NCI-H82 treated with DMSO at 0.1 percent for 48 hours (cell line): ENCODE measurements around the gene SCARB1.

Source experiments
- DNase-seq: peaks from one replicate; lab custom pipeline; 2025; ENCODE audit not compliant: unreplicated experiment; lab: John Stamatoyannopoulos, UW

The SCARB1 gene

GRCh38 chr12:124865728-124866127 lies 2.1 kb upstream of the SCARB1 start:
- DNase-seq, result no peak

GRCh38 chr12:124864326-124864752 lies 675 bp upstream of the SCARB1 start:
- no peak for DNase-seq

DNA sequence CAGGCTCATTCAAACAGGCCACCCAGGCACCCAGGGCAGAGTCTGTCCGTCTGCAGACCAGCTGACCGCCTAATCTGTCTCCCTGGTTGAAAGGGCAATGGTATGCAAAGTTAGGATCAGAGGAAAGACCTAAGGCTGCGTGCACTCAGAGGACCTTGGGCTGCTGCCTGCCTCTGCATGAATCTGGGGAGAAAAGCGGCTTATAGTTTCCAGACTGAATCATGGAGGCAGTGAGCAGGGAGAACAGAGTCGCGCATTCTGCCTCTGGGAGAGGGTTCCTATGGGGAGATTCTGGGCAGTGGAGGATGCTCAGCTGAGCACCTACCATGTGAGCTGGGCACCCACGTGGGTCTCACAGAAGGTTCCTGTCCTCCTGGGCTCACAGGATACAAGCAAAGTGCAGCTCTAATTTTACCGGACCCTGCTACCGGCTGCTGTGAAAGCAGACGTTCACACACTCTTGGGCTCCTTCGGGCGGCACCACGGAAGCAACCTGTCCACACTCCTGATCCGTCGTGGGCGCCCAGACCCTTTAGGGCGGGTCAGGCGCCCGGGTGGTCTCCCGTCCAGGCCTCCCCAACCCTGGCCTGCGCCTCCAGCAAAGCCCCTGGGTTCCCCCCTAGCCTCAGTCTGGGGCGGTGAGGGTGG lies 772 bp downstream of the SCARB1 start:
- peak; percentile 50 for DNase-seq

DNA sequence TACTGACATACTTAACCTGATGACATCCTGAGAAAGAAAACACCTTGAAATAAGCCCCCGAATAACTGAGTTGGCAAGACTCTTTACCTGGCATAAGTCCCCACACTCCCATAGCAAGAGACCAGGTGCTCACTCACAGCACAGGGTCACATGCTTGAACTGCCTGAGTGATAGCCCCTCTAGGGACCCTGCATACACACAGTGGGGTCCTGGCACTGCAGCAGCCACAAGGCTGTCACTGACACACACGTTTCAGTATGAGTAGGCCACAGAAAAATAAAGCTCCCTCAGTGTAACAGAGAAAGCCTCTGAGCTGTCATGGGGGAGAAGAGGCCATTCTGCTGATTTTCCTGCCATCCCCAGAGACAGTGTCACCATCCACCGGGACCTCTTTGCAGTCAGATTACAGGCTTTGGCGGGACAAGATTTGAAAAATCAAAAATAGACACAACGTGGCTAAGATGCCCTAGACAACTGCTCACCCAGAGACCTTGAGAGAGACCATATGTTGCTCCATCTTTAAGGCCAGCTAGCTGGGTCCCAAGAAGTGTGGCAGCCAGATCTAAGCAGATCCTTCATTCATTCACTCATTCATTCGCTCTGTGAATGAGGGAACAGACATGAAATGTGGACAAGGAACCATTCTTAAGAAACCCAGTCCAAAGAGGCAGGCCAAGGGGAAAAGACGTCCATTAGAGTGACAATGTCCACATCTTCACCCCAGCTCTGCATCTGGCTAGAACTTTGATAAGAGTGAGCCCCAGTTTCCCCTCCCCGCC lies 1.6 kb downstream of the SCARB1 start:
- DNase-seq, result no peak

DNA sequence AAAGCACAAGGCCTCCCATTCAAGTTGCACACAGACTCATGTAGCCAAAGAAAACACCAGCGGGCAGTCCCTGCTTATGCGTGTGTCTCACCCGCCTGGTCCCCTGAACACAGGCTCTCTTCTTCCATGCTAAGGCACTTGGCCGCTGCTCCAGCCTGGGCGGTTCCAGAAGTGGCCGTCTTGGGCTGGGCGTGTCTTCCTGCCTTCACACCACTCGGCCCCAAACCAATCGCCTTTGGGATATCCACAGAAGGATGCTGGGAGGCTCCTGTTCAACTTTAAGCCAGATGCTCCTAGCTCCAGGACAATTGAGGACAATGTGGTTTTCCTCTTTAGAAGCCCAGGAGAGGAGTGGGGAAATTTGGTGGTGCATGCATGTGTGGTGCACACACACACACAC lies 2.2 kb downstream of the SCARB1 start:
- DNase-seq, result no peak

GRCh38 chr12:124857921-124858461 lies 5.7 kb downstream of the SCARB1 start:
- no peak for DNase-seq

DNA sequence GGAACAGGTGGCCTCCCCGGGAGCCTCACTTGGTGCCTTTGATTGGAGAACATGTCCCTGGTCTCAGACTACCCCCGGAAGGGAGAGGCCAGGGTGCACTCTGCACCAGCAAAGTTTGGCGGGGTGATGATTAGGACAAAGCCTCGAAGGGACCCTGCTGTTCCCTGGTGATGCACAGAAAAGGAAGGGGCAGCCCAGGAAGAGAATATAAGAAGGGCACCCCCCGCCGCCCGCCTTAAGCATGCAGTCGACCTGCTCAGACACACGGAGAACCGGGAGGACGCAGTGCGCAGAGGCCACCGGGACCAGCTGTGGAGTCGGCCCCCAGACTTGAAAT lies 6.9 kb downstream of the SCARB1 start:
- no peak for DNase-seq

DNA sequence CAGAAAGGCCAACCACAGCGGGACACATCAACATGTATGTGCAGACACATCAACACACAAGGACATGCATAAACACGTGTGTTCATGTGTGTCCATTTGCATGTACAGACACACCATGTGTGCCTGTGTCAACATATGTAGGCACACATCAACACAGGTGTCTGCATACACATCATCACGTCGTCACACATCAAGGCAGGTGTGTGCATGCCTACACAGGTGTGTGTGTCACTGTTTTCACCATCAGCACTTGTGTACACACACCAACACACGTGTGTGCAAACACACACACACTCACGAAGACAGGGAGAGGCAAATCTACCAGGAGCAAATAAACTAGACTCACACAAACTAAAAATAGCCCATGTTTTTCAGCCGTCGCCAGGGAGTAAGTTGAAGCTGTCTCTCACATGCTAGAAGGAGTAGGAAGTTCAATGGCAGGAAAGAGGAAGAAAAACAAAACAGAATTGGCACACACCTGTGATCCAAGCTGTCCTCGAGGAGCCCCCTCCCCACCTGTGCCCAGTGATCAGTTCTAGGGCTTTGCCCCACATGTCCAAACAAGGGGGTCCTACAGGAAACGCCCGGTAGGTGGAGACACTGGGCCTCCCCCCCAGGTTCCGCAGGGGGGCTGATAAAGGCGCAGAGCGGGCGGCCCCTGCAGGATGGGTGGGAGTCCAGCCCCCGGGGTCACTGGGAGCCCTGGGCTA lies 7.4 kb downstream of the SCARB1 start:
- no peak for DNase-seq

GRCh38 chr12:124855275-124855957 lies 8.2 kb downstream of the SCARB1 start:
- DNase-seq, result no peak

DNA sequence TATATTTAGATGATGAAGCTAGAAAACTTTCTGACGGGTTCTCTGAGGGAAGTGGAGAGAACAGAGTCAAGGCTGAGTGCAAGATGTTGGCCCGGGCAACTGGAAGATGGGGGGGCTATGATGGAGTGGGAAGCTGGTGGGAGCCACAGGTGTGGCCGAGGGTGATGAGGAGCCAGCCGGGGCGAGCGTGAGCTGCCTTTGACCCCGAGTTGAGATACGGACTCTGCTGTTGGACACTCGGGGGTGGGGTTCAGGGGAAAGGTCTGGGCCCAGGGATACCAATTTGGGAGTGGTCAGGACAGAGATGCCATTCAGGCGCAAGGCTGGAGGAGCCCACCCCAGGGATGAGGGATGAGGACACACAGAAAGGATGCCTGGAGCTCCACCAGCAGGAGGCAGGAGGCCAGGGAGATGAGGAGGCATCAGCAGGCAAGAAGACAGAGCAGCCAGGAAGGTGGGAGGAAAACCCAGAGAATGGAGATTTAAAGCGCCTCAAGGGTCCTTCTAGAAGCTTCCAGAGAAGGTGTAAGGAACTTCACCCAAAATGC lies 9.0 kb downstream of the SCARB1 start:
- DNase-seq, result no peak

- no peak for DNase-seq
These were observed 9.7 kb downstream of the SCARB1 start for GRCh38 chr12:124853781-124854636.

- no peak for DNase-seq
These were observed 10.7 kb downstream of the SCARB1 start for GRCh38 chr12:124852911-124853427.

DNA sequence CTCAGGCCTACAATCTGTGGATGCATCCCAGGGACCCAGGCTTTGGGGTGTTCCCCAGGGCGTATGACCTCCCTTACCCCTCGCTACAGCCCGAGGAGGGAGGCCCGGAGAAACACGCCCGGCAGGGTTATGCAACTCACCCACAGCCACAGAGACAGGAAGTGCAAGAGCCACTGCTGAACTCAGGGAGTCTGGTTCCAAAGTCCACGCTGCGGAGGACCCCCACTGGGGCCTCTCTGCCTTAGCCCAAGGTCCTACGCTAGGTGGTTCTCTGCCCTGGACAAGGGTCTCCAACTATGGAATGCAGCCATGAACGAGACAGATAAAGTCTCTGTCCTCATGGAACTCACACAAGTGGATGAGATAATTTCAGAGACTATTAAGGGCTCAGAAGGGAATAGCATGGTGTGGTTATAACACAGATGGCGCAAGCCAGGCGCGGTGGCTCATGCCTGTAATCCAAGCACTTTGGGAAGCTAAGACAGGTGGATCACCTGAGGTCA lies 11.3 kb downstream of the SCARB1 start:
- no peak for DNase-seq

- DNase-seq, result no peak
These were observed 12.3 kb downstream of the SCARB1 start for GRCh38 chr12:124851342-124851741.

DNA sequence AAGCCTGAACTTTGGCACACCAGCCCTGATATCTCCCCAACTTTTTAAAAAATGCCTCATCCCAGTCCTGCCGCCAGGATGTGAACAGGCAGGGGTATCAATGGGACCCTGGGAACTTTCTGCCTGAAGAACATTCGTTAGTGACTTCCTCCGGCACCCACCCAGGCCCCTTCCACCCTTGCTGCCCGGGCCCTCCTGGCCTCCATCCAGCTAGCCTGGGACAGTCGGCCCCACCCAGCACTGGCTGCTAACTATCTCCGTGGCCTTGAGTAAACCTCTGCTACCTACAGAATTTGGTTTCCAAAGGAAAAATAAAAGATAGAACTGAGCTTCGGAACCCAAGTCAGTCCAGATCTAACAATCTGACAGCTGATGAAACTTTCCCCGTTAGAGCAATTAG lies 14.3 kb downstream of the SCARB1 start:
- no peak for DNase-seq

GRCh38 chr12:124848621-124849380 lies 14.9 kb downstream of the SCARB1 start:
- no peak for DNase-seq

DNA sequence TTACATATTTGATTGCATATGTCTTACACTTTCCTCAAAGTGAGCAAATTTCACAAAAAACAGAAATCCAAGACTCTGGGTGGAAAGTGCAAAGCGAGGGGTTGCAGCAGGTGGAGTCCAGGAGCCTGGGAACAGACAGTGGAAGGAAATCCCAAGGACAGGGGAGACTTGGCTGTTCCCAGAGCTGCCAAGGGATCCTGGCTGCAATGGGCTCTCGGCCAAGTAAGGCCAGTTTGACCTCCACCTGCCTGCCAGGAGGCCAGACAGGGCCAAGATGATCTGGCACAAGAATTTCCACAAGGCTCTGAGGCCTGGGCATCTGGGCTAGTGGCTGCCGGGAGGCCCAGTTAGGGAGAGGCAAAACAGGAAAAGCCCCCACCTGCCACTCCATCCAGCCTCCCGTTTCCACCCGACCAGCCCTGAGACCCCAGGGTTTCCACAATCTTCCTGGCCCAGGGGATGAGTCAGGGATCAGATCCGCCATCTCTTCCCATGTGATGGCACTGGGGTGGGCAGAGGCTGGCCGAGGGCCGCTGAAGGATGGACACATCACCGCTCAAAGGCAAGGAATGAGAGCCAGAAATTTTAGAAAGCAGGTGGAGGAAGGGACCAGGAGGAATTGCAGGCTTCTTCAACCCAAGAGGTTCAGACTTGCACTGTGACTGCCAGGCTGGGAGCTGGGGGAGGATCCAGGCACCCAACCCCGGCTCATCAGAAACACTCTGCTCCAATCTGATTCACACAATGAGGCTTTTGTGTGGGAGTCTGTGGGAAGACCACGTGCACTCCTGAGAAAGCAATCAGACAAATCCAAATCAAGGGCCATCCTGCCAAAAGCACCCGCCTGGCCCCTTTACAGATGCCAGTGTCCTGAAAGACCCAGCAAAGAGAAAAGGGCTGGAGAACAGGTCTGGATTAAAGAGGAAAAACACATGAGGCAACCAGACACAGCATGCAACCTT lies 16.3 kb downstream of the SCARB1 start:
- DNase-seq, result no peak
